Mesenchymal stem cell (in vitro differentiated cells and primary cell): ENCODE data around the gene DACT2.

Source experiments
- DNase-seq: peaks from one replicate; pipeline ENCODE4 v3.0.0-alpha.2; 2013
- H2AFZ ChIP-seq: one replicate; pipeline ENCODE4 v1.6.1; 2013; ENCODE audit warnings: low read depth, mild to moderate bottlenecking, control low read depth, inconsistent platforms, low read length, moderate library complexity
- H2AK5ac ChIP-seq: 2 replicates; pipeline ENCODE4 v1.6.1; 2013; ENCODE audit warnings: low read length, moderate library complexity, mild to moderate bottlenecking, inconsistent platforms; ENCODE audit not compliant: severe bottlenecking
- H2BK120ac ChIP-seq: one replicate; pipeline ENCODE4 v1.6.1; 2013; ENCODE audit warnings: low read depth, mild to moderate bottlenecking, inconsistent platforms, low read length, moderate library complexity
- H2BK12ac ChIP-seq, 2 experiments: one replicate each; pipeline ENCODE4 v1.6.1; 2013; ENCODE audit warnings: inconsistent platforms in 2 of 2, low read length in 2 of 2, mild to moderate bottlenecking in 2 of 2, moderate library complexity in 2 of 2, control low read depth in 1 of 2
- H2BK15ac ChIP-seq: one replicate; pipeline ENCODE4 v1.6.1; 2013; ENCODE audit warnings: mild to moderate bottlenecking, low read depth, inconsistent platforms; ENCODE audit not compliant: poor library complexity, severe bottlenecking
- H2BK5ac ChIP-seq: 2 replicates; pipeline ENCODE4 v1.6.1; 2013; ENCODE audit warnings: low read depth, mild to moderate bottlenecking, low read length, control low read depth, inconsistent platforms; ENCODE audit not compliant: poor library complexity, severe bottlenecking
- H3K14ac ChIP-seq, 2 experiments: one replicate each; pipeline ENCODE4 v1.6.1; 2013; ENCODE audit warnings: inconsistent platforms in 2 of 2, low read length in 2 of 2, control low read depth in 1 of 2, mild to moderate bottlenecking in 1 of 2, moderate library complexity in 1 of 2
- H3K18ac ChIP-seq, 2 experiments: one replicate each; pipeline ENCODE4 v1.6.1; 2013; ENCODE audit warnings: inconsistent platforms in 2 of 2, low read length in 2 of 2, control low read depth in 1 of 2, low read depth in 1 of 2, mild to moderate bottlenecking in 1 of 2
- H3K23ac ChIP-seq, 2 experiments: one replicate each; pipeline ENCODE4 v1.6.1; 2013; ENCODE audit warnings: inconsistent platforms in 2 of 2, low read length in 2 of 2, mild to moderate bottlenecking in 2 of 2, moderate library complexity in 2 of 2, control low read depth in 1 of 2
- H3K27ac ChIP-seq: 2 replicates; pipeline ENCODE4 v1.5.1; 2013; ENCODE audit warnings: mild to moderate bottlenecking, moderate library complexity, low read length, control low read depth, inconsistent platforms; ENCODE audit not compliant: poor library complexity, severe bottlenecking
- H3K27me3 ChIP-seq, 2 experiments: 2 replicates each; pipeline versions ENCODE4 v1.6.1 to v1.7.0; 2013; ENCODE audit warnings: low read length in 2 of 2, mild to moderate bottlenecking in 2 of 2, moderate library complexity in 2 of 2, control low read depth in 1 of 2, inconsistent platforms in 1 of 2; ENCODE audit not compliant: control insufficient read depth in 1 of 2, insufficient read depth in 1 of 2
- H3K36me3 ChIP-seq, 2 experiments: 2 replicates each; pipeline versions ENCODE4 v1.6.1 to v1.7.0; 2013; ENCODE audit warnings: low read length in 2 of 2, control low read depth in 1 of 2, inconsistent platforms in 1 of 2, low read depth in 1 of 2, mild to moderate bottlenecking in 1 of 2; ENCODE audit not compliant: insufficient read depth in 2 of 2, control insufficient read depth in 1 of 2
- H3K4ac ChIP-seq, 2 experiments: one replicate each; pipeline ENCODE4 v1.6.1; 2013; ENCODE audit warnings: inconsistent platforms in 2 of 2, low read length in 2 of 2, mild to moderate bottlenecking in 2 of 2, moderate library complexity in 2 of 2, control low read depth in 1 of 2, low read depth in 1 of 2
- H3K4me1 ChIP-seq: 2 replicates; pipeline ENCODE4 v1.6.1; 2013; ENCODE audit warnings: low read depth, low read length, control low read depth; ENCODE audit not compliant: control insufficient read depth, insufficient read depth
- H3K4me2 ChIP-seq: 2 replicates; pipeline ENCODE4 v1.6.1; 2013; ENCODE audit warnings: low read length, mild to moderate bottlenecking, inconsistent platforms; ENCODE audit not compliant: poor library complexity, severe bottlenecking
- H3K4me3 ChIP-seq, 2 experiments: 2 replicates each; pipeline versions ENCODE4 v1.5.1 to v1.7.0; 2013; ENCODE audit warnings: low read length in 2 of 2, mild to moderate bottlenecking in 2 of 2, control low read depth in 1 of 2, low read depth in 1 of 2; ENCODE audit not compliant: insufficient read depth in 1 of 2
- H3K79me1 ChIP-seq: replicated peaks from 2 replicates; pipeline ENCODE4 v1.6.1; 2013; ENCODE audit warnings: mild to moderate bottlenecking, control low read depth, low read length, inconsistent platforms; ENCODE audit not compliant: poor library complexity, severe bottlenecking
- H3K9ac ChIP-seq: 2 replicates; pipeline ENCODE4 v1.7.0; 2013; ENCODE audit warnings: mild to moderate bottlenecking, low read length, moderate library complexity
- H3K9me3 ChIP-seq: 2 replicates; pipeline ENCODE4 v1.7.0; 2013; ENCODE audit warnings: mild to moderate bottlenecking, low read length; ENCODE audit not compliant: control insufficient read depth
- H4K8ac ChIP-seq: one replicate; pipeline ENCODE4 v1.6.1; 2013; ENCODE audit warnings: inconsistent platforms, mild to moderate bottlenecking, low read length, moderate library complexity
- H4K91ac ChIP-seq: one replicate; pipeline ENCODE4 v1.6.1; 2013; ENCODE audit warnings: mild to moderate bottlenecking, low read length, inconsistent platforms
- WGBS: methylation state at CpG from one replicate; pipeline ENCODE4 v1.1.7; 2013; ENCODE audit warnings: mixed read lengths; 5-methylcytosine and 5-hydroxymethylcytosine counted together

DACT2 gene

DNA sequence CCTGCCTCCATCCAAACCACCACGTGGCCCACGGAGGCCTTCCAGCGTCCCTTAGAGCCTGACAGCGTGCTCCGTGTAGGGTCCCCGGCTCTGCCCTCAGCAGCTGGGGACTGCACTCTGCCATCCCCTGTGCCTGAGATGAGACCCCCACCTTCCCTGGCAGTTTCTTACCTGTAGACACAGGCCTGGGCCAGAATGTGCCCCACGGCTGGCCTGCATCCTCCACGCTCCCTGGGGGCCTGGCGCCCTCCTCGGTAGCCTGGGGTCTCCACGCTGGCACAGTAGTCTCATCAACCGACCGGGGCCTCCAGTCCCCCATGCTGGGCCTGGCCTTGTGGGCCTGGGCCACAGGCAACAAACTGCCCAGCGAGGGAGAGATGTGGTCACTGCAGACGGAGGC is 9.6 kb downstream of the DACT2 start:
- no peak overlapping the region for H3K4ac ChIP-seq
- H4K91ac ChIP-seq, result no peak overlapping the region
- no peaks in the 10 kb centered on the region for H3K79me1 ChIP-seq
- H3K4me2 ChIP-seq, result no peak overlapping the region
- H3K4me1 ChIP-seq, result peaks cover 20% of the 10 kb centered on the region
- no peak overlapping the region for H3K9ac ChIP-seq
- H2BK15ac ChIP-seq, result no peak overlapping the region
- H3K4me3 ChIP-seq, result no peak overlapping the region
- H2BK12ac ChIP-seq, result no peak overlapping the region
- H2BK120ac ChIP-seq, result no peak overlapping the region
- H3K36me3 ChIP-seq, result peaks cover 0 to 6% of the 10 kb centered on the region in 2 experiments
- no peak for DNase-seq
- no peak overlapping the region for H2AK5ac ChIP-seq
- H4K8ac ChIP-seq, result no peak overlapping the region
- no peak overlapping the region for H2AFZ ChIP-seq
- no peaks in the 10 kb centered on the region for H3K9me3 ChIP-seq
- H3K18ac ChIP-seq, result no peak overlapping the region
- H3K27me3 ChIP-seq, result peaks cover 5 to 24% of the 10 kb centered on the region in 2 experiments
- H3K14ac ChIP-seq, result no peak overlapping the region
- no peak overlapping the region for H3K27ac ChIP-seq
- H2BK5ac ChIP-seq, result no peak overlapping the region
- WGBS, result 92% methylated on average over 15 of the region's 15 CpGs
- H3K23ac ChIP-seq, result no peak overlapping the region

DNA sequence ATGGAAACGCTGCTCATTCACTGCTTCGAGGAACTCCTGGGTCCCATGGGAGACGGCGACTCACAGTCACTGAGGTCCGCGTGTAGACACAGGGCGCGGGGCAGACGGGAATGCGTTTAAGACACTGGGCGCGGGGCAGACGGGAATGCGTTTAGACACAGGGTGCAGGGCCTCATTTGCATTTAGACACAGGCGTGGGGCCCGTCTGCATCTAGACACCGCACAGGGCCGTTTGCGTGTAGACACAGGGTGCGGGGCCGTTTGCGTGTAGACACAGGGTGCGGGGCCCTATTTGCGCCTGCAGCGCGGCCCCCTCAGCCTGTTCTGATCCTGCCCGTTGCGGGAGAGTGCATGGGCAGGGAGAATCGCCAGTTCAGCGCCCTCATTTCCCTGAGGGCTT is 10.4 kb downstream of the DACT2 start:
- no peak overlapping the region for H2BK12ac ChIP-seq
- no peak overlapping the region for H2BK15ac ChIP-seq
- no peak overlapping the region for H2BK120ac ChIP-seq
- no peak overlapping the region for H3K4me2 ChIP-seq
- H3K9me3 ChIP-seq, result no peaks in the 10 kb centered on the region
- no peak overlapping the region for H2BK5ac ChIP-seq
- H3K23ac ChIP-seq, result no peak overlapping the region
- no peak overlapping the region for H4K91ac ChIP-seq
- peaks cover 21% of the 10 kb centered on the region for H3K4me1 ChIP-seq
- no peaks in the 10 kb centered on the region for H3K79me1 ChIP-seq
- no peak for DNase-seq
- H3K4me3 ChIP-seq, result no peak overlapping the region
- H2AFZ ChIP-seq, result no peak overlapping the region
- WGBS, result 95% methylated on average over 30 of the region's 30 CpGs
- no peak overlapping the region for H3K4ac ChIP-seq
- H3K27me3 ChIP-seq, result peaks cover 4 to 16% of the 10 kb centered on the region in 2 experiments
- peaks cover 0 to 6% of the 10 kb centered on the region in 2 experiments for H3K36me3 ChIP-seq
- no peak overlapping the region for H3K27ac ChIP-seq
- H3K18ac ChIP-seq, result no peak overlapping the region
- no peak overlapping the region for H3K14ac ChIP-seq
- H3K9ac ChIP-seq, result no peak overlapping the region
- H4K8ac ChIP-seq, result no peak overlapping the region
- H2AK5ac ChIP-seq, result no peak overlapping the region

DNA sequence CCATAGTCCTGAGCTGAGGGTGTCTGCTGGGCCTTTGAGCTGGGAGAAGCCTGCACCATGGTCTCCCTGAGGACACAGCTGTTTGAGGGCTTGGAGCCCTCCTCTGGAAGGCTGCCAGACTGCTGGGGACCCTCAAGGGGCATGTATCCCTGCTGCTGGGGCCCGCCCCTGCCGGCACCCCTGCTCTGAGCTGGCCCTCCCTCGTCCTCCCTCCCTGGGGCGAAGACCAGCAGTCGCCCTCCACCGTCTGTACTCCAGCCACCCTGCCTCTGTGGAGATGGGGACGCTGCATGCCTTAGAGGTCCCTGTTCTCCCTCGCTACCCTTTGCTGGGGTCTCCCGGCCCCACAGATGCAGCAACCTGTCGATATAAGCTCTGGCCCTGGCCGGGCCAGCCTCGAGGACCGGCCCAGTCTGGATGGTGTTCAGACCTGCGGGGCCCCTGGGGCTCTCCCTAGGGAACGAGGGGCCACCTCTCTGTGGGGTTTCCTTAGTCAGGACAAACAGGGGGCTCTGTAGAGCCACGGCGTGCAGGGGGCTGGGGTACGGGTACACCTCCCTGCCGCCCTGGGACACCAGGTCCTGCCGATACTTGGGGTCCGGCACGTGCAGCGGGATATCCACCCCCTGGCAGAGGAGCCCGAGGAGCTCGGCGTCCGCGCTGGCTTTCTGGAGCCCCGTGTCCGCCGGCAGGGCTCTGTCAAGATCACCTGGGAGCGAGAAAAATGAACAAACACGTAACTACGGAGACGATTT is 11.0 kb downstream of the DACT2 start:
- Histone ChIP-seq H3K14ac (no peak overlapping the region), H3K23ac (no peak overlapping the region), H3K36me3 (peaks cover 0 to 6% of the 10 kb centered on the region in 2 experiments), H2BK5ac (no peak overlapping the region), H2AK5ac (no peak overlapping the region), H3K9ac (no peak overlapping the region), H3K9me3 (no peaks in the 10 kb centered on the region), H3K18ac (no peak overlapping the region), H3K27me3 (peaks cover 0 to 10% of the 10 kb centered on the region in 2 experiments), H2BK15ac (no peak overlapping the region), H3K4me3 (peak overlapping the region in 1 of 2 experiments; percentile 18), H4K8ac (no peak overlapping the region), H3K79me1 (no peaks in the 10 kb centered on the region), H4K91ac (no peak overlapping the region), H2BK12ac (no peak overlapping the region), H3K27ac (no peak overlapping the region), H3K4me1 (peaks cover 16% of the 10 kb centered on the region), H3K4ac (no peak overlapping the region), H2AFZ (no peak overlapping the region), H2BK120ac (no peak overlapping the region), H3K4me2 (no peak overlapping the region)
- 96% methylated on average over 35 of the region's 35 CpGs for WGBS
- DNase-seq, result no peak

DNA sequence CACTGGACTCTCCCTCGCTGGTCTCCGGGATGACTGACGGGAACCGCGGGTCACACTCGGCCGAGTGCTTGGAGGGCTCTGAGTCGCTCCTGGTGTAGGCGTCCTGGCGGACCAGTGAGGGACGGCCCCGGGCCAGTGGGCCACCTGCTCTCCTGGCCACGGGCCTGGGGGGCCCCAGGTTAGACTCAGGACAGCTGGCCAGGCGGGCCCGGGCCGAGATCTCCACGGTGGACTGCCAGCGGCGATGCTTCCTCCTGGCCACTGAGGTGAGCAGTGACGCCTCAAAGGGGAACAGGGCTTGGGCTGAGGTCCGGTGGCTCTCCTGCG is 11.9 kb downstream of the DACT2 start:
- Histone ChIP-seq H3K9ac (no peak overlapping the region), H2BK15ac (peak overlapping the region; percentile 4), H3K18ac (no peak overlapping the region), H3K4me2 (no peak overlapping the region), H3K4me1 (peaks cover 19% of the 10 kb centered on the region), H4K91ac (no peak overlapping the region), H2AK5ac (no peak overlapping the region), H3K79me1 (no peaks in the 10 kb centered on the region), H3K4me3 (no peak overlapping the region), H2BK5ac (no peak overlapping the region), H2BK120ac (no peak overlapping the region), H3K27ac (no peak overlapping the region), H3K4ac (no peak overlapping the region), H4K8ac (no peak overlapping the region), H3K36me3 (peaks cover 0 to 6% of the 10 kb centered on the region in 2 experiments), H2BK12ac (no peak overlapping the region), H2AFZ (no peak overlapping the region), H3K27me3 (peaks cover 0 to 8% of the 10 kb centered on the region in 2 experiments), H3K23ac (no peak overlapping the region), H3K9me3 (no peaks in the 10 kb centered on the region), H3K14ac (no peak overlapping the region)
- WGBS, result 92% methylated on average over 22 of the region's 22 CpGs
- no peak for DNase-seq
